Left colon (tissue), 2 donors: ENCODE data around the gene TRIM25. TPM values are rescaled to one million over a fixed set of nuclear protein-coding genes. Genes with fewer than 3 reads are reported as not detected.
A peak's percentile ranks its signal among the peaks of the same experiment; 100 is the strongest.

ENCODE experiments used
- ATAC-seq: fragments of 200-7000 bp; cut with Tn5 transposase; one replicate; pipeline ENCODE4 v1.9.1; 2020; ENCODE audit warnings: mild to moderate bottlenecking, moderate library complexity
- DNase-seq, 2 donors: peaks; one replicate each; pipeline ENCODE4 v3.0.0-alpha.2; 2020
- intact Hi-C, 2 donors: fragments of 100-400 bp; cut with DNase I in 1 of 2; cut with micrococcal nuclease in 1 of 2; formaldehyde crosslinking; loops; one replicate each; pipeline versions ENCODE4 v1.11.2 to v1.14.0; 2022; cut with DNase I, micrococcal nuclease
- total RNA-seq, 2 donors: library from RNA; stranded (reverse); fragmentation: NEBNext Ultra II Directional; extraction: Animal tissue kit (Norgen Biotek cat#: 25700); gene quantifications; one replicate each; pipeline ENCODE4 v1.2.1, GENCODE V29; 2021
- donor health status: DM: no; HTN: no; CAD: no.
- donor health status: DM: yes; HTN: yes; CAD: no.

The TRIM25 gene
- total RNA-seq, 2 donors from 2014 or later, result 101 to 103 TPM

DNA sequence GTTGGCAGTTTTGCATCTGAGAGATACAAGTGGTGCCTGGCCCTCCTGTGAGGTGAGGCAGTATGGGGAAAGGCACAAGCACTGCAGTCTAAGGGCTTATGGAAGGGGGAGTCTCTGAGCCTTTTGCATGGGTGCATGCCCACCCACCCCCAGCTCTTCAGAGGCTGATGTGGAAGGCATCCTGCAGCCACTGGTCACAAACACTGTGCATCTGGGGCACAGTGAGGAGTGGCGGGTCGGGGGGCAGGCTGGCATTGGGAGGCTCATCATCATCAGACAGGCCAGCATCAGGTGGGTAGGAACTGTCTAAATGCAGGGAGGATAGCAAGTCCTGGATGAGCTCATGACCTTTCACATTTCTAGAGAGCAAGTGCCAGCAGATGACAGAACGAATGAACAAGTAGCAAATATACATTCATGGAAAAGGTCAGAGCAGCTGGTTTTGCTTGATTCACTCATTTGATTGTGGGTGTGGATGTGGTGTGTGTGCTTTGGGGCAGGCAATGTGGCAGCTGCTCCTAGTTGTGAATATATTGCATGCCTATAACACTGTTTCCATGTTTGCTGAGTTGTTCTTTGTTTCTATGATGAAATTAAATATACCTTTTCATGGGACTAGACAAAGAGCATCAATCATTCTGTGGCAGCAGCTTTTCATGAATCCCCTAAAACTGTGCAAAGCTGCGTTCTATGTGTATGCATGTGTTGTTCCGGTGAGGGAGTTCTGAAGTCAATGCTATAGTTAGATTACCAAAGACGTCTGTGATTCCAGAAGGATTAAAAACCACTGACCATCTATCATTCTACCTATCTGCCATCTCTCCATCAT, 29.2 kb downstream of the TRIM25 start:
- intact Hi-C loops, result no loop called here
- ATAC-seq (peak; percentile 63), DNase-seq (no peak)

DNA sequence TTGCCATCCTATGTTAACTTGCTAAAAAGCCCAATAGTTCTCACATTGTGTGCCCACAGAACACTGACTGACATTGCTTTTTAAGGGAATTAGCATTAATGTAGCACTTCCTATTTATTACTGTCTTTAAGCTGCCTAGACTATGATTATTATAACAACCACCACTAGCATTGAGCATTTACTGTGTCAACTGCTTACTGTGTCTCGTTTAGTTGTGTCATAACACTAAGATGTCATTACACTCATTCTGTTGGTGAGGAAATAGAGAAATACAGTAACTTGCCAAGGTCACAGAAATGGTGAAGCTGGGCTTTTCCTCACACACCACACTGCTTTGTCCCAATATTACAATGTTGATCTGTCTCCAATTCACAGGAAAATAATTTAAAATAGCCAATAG, 30.2 kb downstream of the TRIM25 start:
- intact Hi-C loops, result no loop called here
- no peak for DNase-seq
- no peak for ATAC-seq

DNA sequence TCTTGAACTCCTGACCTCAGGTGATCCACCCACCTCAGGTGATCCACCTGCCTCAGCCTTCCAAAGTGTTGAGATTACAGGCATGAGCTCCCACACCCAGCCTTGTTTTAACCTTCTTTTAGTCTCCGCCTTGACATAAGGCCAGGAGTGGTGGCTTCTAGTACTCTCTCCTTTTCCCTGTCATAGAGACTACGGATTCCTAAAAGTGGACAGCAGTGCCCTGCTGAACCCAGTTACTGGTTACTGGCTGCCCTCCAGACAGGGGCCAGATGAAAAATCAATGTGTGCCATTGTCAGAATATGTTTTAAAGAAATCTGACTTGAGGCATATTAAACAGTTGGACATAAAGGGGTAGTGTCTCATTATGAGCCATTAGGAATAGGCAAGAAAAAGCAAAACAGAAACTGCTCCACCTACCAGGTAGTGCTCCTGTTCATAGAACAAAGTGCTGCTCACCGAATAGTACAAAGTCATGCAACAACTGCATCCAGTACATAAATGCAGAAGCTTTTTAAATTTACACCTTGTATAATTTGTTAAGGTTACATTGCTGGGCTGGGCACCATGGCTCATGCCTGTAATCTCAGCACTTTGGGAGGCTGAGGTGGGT, 32.1 kb downstream of the TRIM25 start:
- ATAC-seq (no peak), DNase-seq (no peak)
- intact Hi-C loops, result no loop called here

DNA sequence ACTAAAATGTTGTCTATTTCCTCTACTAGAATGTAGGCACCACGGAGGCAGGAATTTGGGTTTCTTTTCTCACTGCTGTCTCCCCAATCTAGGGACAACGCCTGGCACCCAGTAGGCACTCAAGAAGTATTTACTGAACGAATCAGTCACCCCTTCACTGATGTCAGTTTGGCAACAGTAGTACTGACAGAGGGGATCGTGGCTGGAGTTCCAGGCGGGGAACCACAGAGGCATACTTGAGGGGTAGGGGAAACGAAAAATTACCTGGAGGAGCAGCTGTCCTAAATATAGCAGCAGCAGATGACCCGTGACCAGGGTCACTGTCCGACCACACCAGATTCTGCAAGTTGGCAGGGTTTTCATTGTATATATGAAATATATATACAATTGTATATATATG, 33.3 kb downstream of the TRIM25 start:
- ATAC-seq, result no peak
- no peak for DNase-seq
- intact Hi-C loops, result no loop called here

- DNase-seq (no peak), ATAC-seq (no peak)
- intact Hi-C loops, result no loop called here
Measured at GRCh38 chr17:56880133-56880532, 33.7 kb downstream of the TRIM25 start.

GRCh38 chr17:56879280-56879679, 34.6 kb downstream of the TRIM25 start:
- no peak for DNase-seq
- ATAC-seq, result no peak
- intact Hi-C loops, result no loop called here

DNA sequence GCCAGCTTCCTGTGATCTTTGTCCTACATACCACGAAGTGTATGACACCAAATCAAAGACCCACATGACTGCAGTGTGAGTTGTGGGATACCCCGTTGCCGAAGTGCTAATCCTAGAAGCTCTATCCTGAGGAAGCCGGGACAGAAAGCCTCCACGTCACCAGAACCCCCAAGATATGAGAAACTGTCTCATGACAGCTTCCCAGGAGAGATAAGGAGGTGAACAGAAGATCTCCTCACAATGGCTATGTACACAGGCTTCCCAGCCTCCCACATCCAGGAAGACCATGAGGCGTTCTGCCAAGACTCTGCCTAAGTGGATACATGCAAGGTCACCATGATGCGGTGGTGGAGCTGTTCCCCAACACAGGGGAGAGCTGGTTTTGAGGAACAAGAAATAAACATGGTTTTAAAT, 37.1 kb downstream of the TRIM25 start:
- DNase-seq (no peak), ATAC-seq (no peak)
- intact Hi-C loops, result no loop called here

DNA sequence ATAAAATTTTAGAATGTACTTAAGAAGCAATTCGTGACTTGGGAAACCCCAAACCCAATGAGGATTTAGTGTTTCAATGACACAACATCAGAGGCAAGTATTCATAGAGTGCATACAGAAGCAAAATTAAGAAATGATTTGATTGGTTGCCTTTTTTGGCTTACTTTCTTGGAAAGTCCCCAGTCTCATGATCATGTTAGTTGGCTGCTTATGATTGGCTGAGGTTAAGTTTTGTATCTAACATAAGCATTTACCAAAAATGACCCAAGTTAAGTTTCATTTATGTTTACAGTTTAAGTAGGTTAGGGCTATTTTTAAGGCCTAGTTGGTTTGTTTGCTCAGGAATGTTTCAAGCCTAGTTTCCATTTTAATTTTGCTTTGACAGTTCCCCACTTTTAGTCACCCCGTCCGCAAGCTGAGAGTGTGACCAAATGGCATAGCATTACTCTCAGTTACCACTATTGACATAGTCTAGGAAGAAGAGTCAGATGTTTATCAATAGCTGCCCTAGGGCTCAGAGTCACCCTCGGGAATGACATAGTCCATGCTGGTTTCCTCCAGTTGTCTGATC, 43.7 kb downstream of the TRIM25 start:
- no peak for DNase-seq
- no peak for ATAC-seq
- intact Hi-C loops, result no loop called here

DNA sequence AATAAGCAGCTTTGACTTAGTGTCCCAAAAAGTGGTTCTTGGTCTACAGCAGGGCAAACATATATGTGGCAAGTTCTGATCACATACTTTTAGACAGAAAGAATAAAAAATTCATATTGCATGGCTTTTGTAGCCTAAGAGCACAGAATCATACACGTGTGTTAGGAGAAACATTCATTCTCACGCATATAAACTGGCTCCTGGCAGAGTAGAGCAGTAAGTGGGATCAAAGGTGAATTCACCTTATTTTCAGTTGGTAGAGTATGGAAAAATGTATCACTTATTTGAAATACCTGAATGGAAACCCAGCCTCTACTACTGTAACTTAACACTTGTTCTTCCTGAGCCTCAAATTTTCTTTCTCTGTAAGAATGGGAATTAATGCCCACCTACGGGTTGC, 45.1 kb downstream of the TRIM25 start:
- DNase-seq (no peak), ATAC-seq (peak; percentile 88)
- intact Hi-C loops, result no loop called here

DNA sequence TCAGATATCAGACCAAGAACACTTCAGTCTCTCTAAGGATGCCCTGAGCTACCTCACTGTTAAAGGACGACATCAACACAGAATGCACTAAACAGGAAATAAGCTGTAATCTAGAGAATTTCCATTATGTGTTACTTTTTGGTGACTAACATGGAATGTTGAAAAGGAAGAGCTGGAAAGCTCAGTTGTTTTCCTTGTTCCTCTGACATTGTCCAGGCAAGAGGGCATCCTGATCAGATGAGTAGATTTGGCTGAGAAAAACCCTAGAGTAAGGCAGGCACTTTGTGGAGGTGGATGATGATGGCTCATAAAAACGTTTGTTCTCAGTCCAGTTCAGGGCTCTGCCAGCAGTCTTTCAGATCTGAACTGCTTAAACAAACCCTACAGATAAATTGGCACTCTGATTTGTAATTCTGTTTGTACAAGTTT, 45.9 kb downstream of the TRIM25 start:
- intact Hi-C loops, result no loop called here
- DNase-seq (no peak), ATAC-seq (peak; percentile 77)

- intact Hi-C loops, result no loop called here
- ATAC-seq, result no peak
- no peak for DNase-seq
Measured at GRCh38 chr17:56866496-56866895, 47.4 kb downstream of the TRIM25 start.

DNA sequence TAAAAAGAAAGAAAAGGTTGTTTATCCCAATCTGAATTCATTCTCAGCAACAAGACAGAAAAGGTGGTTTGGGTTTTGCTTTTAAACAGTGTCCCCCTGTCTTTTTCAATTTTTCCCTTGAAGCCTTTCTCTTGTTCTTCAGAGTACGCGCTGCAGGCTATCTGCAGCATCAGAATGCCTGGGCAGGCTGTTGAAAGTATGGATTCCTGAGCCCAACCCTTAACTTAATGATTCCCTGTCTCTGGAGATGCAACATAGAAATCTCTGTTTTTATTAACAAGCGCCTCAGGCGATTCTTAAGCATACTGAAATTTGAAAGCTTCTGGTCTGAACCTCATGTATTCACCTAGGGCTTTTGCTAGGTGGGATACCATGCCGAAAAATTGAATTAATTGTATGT, 47.8 kb downstream of the TRIM25 start:
- DNase-seq, result no peak
- intact Hi-C loops, result no loop called here
- ATAC-seq, result no peak

- DNase-seq (no peak), ATAC-seq (no peak)
- intact Hi-C loops, result no loop called here
Measured at GRCh38 chr17:56863974-56864373, 49.9 kb downstream of the TRIM25 start.

DNA sequence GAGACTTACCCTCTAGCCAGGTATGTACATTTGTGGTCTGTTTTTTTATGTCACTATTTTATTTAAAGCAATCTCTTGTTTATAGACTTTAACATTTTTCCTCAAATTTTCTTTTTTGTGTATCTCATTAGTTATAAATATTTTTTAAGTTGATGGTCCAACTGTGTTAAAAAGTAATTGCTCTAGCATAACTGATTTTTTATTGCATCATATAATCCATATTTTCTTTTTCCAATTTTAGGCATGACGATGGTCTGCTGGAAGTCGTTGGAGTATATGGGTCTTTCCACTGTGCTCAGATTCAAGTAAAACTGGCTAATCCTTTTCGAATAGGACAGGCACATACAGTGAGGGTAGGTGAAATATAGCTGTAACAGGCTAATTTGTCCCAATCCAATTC, 52.0 kb downstream of the TRIM25 start:
- intact Hi-C loops, result no loop called here
- no peak for DNase-seq

GRCh38 chr17:56851008-56851407, 62.8 kb downstream of the TRIM25 start:
- no peak for DNase-seq
- intact Hi-C loops, result no loop called here
- ATAC-seq, result no peak

More for the DNA sequence above, 52.0 kb downstream of the TRIM25 start:
- ATAC-seq, result no peak

- intact Hi-C loops, result no loop called here
- no peak for ATAC-seq
- no peak for DNase-seq
Measured at GRCh38 chr17:56850591-56850990, 63.3 kb downstream of the TRIM25 start.

DNA sequence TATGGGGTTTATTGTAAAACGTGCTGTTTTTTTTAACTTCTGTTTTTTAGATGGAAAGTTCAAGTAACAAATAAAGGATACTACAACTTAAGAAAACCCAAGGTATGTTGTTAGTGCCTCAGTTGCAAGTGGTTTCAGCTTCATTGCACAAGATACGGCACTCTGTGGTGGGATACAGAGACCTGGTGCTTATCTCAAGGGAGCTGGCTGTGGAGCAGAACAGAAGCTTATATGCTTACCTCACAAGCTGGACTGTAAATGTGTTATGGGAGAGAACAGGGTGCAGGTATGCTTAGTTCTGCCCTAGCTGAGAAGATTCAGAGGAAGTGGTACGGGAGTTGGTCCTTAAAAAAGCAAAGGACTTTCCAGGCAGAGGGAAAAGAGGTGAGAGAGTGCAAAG, 64.7 kb downstream of the TRIM25 start:
- ATAC-seq, result no peak
- intact Hi-C loops, result no loop called here
- DNase-seq, result no peak

GRCh38 chr17:56847106-56847505, 66.7 kb downstream of the TRIM25 start:
- no peak for DNase-seq
- no peak for ATAC-seq
- intact Hi-C loops, result no loop called here

- intact Hi-C loops, result no loop called here
- DNase-seq, result no peak
- no peak for ATAC-seq
Measured at GRCh38 chr17:56845934-56846333, 67.9 kb downstream of the TRIM25 start.

DNA sequence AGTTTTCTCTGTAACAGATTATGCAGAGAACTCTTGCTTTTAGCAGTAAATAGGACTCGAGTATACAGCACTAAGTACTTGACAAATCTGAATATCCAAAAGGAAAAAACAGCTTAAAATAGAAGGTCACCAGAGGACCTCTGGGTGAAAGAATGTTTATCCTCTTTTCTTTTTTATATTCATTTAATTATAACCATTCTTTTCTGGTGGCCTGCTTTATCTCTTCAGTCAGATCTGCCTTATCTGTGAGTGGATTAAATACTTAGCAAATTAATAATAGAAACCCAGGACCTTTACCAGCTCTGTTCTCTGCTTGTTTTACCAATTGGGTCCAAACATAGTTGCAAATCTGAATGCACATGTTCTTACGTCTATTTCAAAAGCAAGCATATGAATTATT, 71.3 kb downstream of the TRIM25 start:
- intact Hi-C loops, result no loop called here
- ATAC-seq, result no peak
- DNase-seq, result no peak
